Hematopoietic multipotent progenitor cell treated with erythropoietin and hydrocortisone succinate and interleukin-3 and kit ligand, for 4 days (in vitro differentiated cells): Measurements from ENCODE around the gene ZBTB17.
A peak's percentile ranks its signal among the peaks of the same experiment; 100 is the strongest.

Experiments used
- DNase-seq: peaks from one replicate; pipeline ENCODE4 v3.0.0-alpha.2; 2015

The ZBTB17 gene

GRCh38 chr1:15959827-15960446 is 16.0 kb downstream of the ZBTB17 start:
- DNase-seq = no peak

GRCh38 chr1:15959424-15959823 is 16.5 kb downstream of the ZBTB17 start:
- no peak for DNase-seq

- no peak for DNase-seq
Observed at GRCh38 chr1:15958793-15959192, 17.1 kb downstream of the ZBTB17 start.

GRCh38 chr1:15958111-15958510 is 17.8 kb downstream of the ZBTB17 start:
- DNase-seq = no peak

GRCh38 chr1:15957221-15958095 is 18.4 kb downstream of the ZBTB17 start:
- DNase-seq = no peak

- peak; percentile 48 for DNase-seq
Observed at GRCh38 chr1:15956150-15956549, 19.8 kb downstream of the ZBTB17 start.

GRCh38 chr1:15955552-15955951 is 20.3 kb downstream of the ZBTB17 start:
- DNase-seq = no peak

GRCh38 chr1:15954316-15954715 is 21.6 kb downstream of the ZBTB17 start:
- DNase-seq = no peak

- peak; percentile 57 for DNase-seq
Observed at GRCh38 chr1:15953791-15954241, 22.1 kb downstream of the ZBTB17 start.

- DNase-seq = no peak
Observed at GRCh38 chr1:15953294-15953771, 22.6 kb downstream of the ZBTB17 start.

- peak; percentile 90 for DNase-seq
Observed at GRCh38 chr1:15952317-15953258, 23.3 kb downstream of the ZBTB17 start.

- DNase-seq = peak; percentile 68
Observed at GRCh38 chr1:15951341-15952153, 24.4 kb downstream of the ZBTB17 start.

- peak; percentile 77 for DNase-seq
Observed at GRCh38 chr1:15950763-15951295, 25.1 kb downstream of the ZBTB17 start.

GRCh38 chr1:15950302-15950701 is 25.6 kb downstream of the ZBTB17 start:
- no peak for DNase-seq

GRCh38 chr1:15949453-15950245 is 26.3 kb downstream of the ZBTB17 start:
- peak; percentile 80 for DNase-seq

GRCh38 chr1:15948595-15949452 is 27.1 kb downstream of the ZBTB17 start:
- no peak for DNase-seq

- DNase-seq = no peak
Observed at GRCh38 chr1:15948091-15948591, 27.8 kb downstream of the ZBTB17 start.

- no peak for DNase-seq
Observed at GRCh38 chr1:15947382-15948090, 28.4 kb downstream of the ZBTB17 start.
